ENCODE measurements around the gene MORC2. TPM values are rescaled to one million over a fixed set of nuclear protein-coding genes. Genes with fewer than 3 reads are reported as not detected.

MORC2 gene
- total RNA-seq, 1 experiment from 2014 or later: 25.4 TPM

- no TSS peak for BruUV-seq (replicated peaks)
- RAD21 ChIA-PET (ENCODE audit: low non-redundant PET in 1 of 2, low total read pairs in 2 of 2, uncharacterized antibody in 2 of 2, unreplicated experiment in 2 of 2): no interaction called here
- ATAC-seq: no peak
Measured at GRCh38 chr22:30906946-30907345, 61.6 kb downstream of the MORC2 start.

GRCh38 chr22:30906411-30906810 is 62.2 kb downstream of the MORC2 start:
- no peaks in the 10 kb centered on the region for H3K36me3 ChIP-seq (ENCODE audit: control insufficient read depth in 1 of 2, insufficient read depth in 2 of 2, low read length in 2 of 2)
- CTCF ChIA-PET: no interaction called here
- POLR2A ChIA-PET: no interaction called here
- H3K9me3 ChIP-seq (ENCODE audit: control insufficient read depth in 1 of 2, insufficient read depth in 1 of 2, low read depth in 1 of 2, low read length in 2 of 2): no peaks in the 10 kb centered on the region
- no peaks in the 10 kb centered on the region for H4K20me1 ChIP-seq (ENCODE audit: insufficient read depth)
- no peak overlapping the region for H2AFZ ChIP-seq (ENCODE audit: low read depth, low read length, poor library complexity, severe bottlenecking)
- H3K4me2 ChIP-seq (ENCODE audit: low read length): no peak overlapping the region
- DNase-seq (ENCODE audit: low read depth, low spot score) (no peak), ATAC-seq (no peak)
- TF ChIP-seq ZBTB33 (IDR thresholded peaks at IDR 0.05; ENCODE audit: extremely low read depth, insufficient replicate concordance, low read length): no peak
- TF ChIP-seq POLR2AphosphoS5 (IDR thresholded peaks at IDR 0.05; ENCODE audit: low read depth, low read length): no peak
- no peak for TF ChIP-seq CTCF (IDR thresholded peaks at IDR 0.05 in 2 of 3, conservative IDR thresholded peaks at IDR 0.05 in 1 of 3; ENCODE audit: borderline replicate concordance in 1 of 3, insufficient read depth in 1 of 3, low read depth in 2 of 3, low read length in 2 of 3)
- H3K79me2 ChIP-seq (ENCODE audit: insufficient read depth, low read length): no peaks in the 10 kb centered on the region
- no peaks in the 10 kb centered on the region for H3K27me3 ChIP-seq (ENCODE audit: insufficient read depth, low read length)
- H3K9ac ChIP-seq (ENCODE audit: low read length): no peak overlapping the region
- H3K9me2 ChIP-seq (ENCODE audit: insufficient read depth): no peaks in the 10 kb centered on the region; the same call in 1 of the 2 replicates
- no TSS peak for BruUV-seq (replicated peaks)
- no peak overlapping the region for H3K27ac ChIP-seq (ENCODE audit: low read depth, low read length)
- peaks cover 0 to 9% of the 10 kb centered on the region in 2 experiments; a peak in 1 of 4 replicates for H3K4me1 ChIP-seq (ENCODE audit: control insufficient read depth in 1 of 2, insufficient read depth in 2 of 2, low read length in 2 of 2)
- intact Hi-C loops (cut with micrococcal nuclease): no loop called here
- RAD21 ChIA-PET (ENCODE audit: low non-redundant PET in 1 of 2, low total read pairs in 2 of 2, uncharacterized antibody in 2 of 2, unreplicated experiment in 2 of 2): no interaction called here
- no peak overlapping the region for H3K4me3 ChIP-seq (replicated peaks in 1 of 2; ENCODE audit: low read depth in 1 of 2, low read length in 2 of 2)

More at GRCh38 chr22:30906946-30907345, 61.6 kb downstream of the MORC2 start:
- CTCF ChIA-PET: no interaction called here
- no peak overlapping the region for H2AFZ ChIP-seq (ENCODE audit: low read depth, low read length, poor library complexity, severe bottlenecking)
- H3K9me2 ChIP-seq (ENCODE audit: insufficient read depth): no peaks in the 10 kb centered on the region; the same call in 1 of the 2 replicates
- intact Hi-C loops (cut with micrococcal nuclease): no loop called here
- no peaks in the 10 kb centered on the region for H3K79me2 ChIP-seq (ENCODE audit: insufficient read depth, low read length)
- no peak overlapping the region for H3K27ac ChIP-seq (ENCODE audit: low read depth, low read length)
- H3K27me3 ChIP-seq (ENCODE audit: insufficient read depth, low read length): no peaks in the 10 kb centered on the region
- peaks cover 0 to 9% of the 10 kb centered on the region in 2 experiments; a peak in 1 of 4 replicates for H3K4me1 ChIP-seq (ENCODE audit: control insufficient read depth in 1 of 2, insufficient read depth in 2 of 2, low read length in 2 of 2)
- no peaks in the 10 kb centered on the region for H4K20me1 ChIP-seq (ENCODE audit: insufficient read depth)
- no peak for DNase-seq (ENCODE audit: low read depth, low spot score)
- no peaks in the 10 kb centered on the region for H3K36me3 ChIP-seq (ENCODE audit: control insufficient read depth in 1 of 2, insufficient read depth in 2 of 2, low read length in 2 of 2)
- H3K9me3 ChIP-seq (ENCODE audit: control insufficient read depth in 1 of 2, insufficient read depth in 1 of 2, low read depth in 1 of 2, low read length in 2 of 2): no peaks in the 10 kb centered on the region
- H3K9ac ChIP-seq (ENCODE audit: low read length): no peak overlapping the region
- no peak overlapping the region for H3K4me2 ChIP-seq (ENCODE audit: low read length)
- POLR2A ChIA-PET: no interaction called here
- H3K4me3 ChIP-seq (replicated peaks in 1 of 2; ENCODE audit: low read depth in 1 of 2, low read length in 2 of 2): no peak overlapping the region
- TF ChIP-seq CEBPB (IDR thresholded peaks at IDR 0.05; ENCODE audit: low read depth): no peak
- TF ChIP-seq SRF (IDR thresholded peaks at IDR 0.05; ENCODE audit: low read depth): no peak
- no peak for TF ChIP-seq FOSL1 (IDR thresholded peaks at IDR 0.05; ENCODE audit: low read depth)
- TF ChIP-seq POLR2AphosphoS5 (IDR thresholded peaks at IDR 0.05; ENCODE audit: low read depth, low read length): no peak
